HFFc6 (cell line): ENCODE data around the gene ATL3. TPM values are rescaled to one million over a fixed set of nuclear protein-coding genes. Genes with fewer than 3 reads are reported as not detected.
"Not testable (repeated sequence)": the region's sequence is repeated elsewhere in the genome, so short reads cannot be mapped to it uniquely, and the experiment has no call there.

ENCODE experiments used
- DNase-seq: peaks from one replicate; pipeline ENCODE4 v3.0.0-alpha.2; 2018
- H3K27ac Mint-ChIP-seq: 2 replicates; pipeline ENCODE4 v1.8.0; 2020; ENCODE audit warnings: mild to moderate bottlenecking, mixed read lengths
- H3K27me3 Mint-ChIP-seq: 2 replicates; pipeline ENCODE4 v1.8.0; 2021; ENCODE audit warnings: mild to moderate bottlenecking, moderate library complexity, mixed read lengths; ENCODE audit not compliant: insufficient read depth
- H3K36me3 Mint-ChIP-seq: 2 replicates; pipeline ENCODE4 v1.8.0; 2021; ENCODE audit warnings: low read depth, mixed read lengths
- H3K4me1 Mint-ChIP-seq: 2 replicates; pipeline ENCODE4 v1.8.0; 2020; ENCODE audit warnings: low read depth, mixed read lengths
- H3K4me3 Mint-ChIP-seq: 2 replicates; pipeline ENCODE4 v1.8.0; 2020; ENCODE audit warnings: mild to moderate bottlenecking, moderate library complexity, mixed read lengths
- H3K9me3 Mint-ChIP-seq: 2 replicates; pipeline ENCODE4 v1.8.0; 2020; ENCODE audit warnings: mild to moderate bottlenecking, mixed read lengths
- CTCF ChIP-seq: fragments of 200-600 bp; sonication (generic); IDR thresholded peaks from 2 replicates; pipeline ENCODE4 v1.5.0; 2021; ENCODE audit warnings: antibody characterized with exemption, mild to moderate bottlenecking
- total RNA-seq, 6 experiments: library from RNA; stranded (reverse); fragmentation: NEBNext Ultra II Directional; extraction: Animal tissue kit (Norgen Biotek cat#: 25700); gene quantifications; 2 replicates in 1 of 6; 3 replicates in 5 of 6; pipeline ENCODE4 v1.2.3, GENCODE V29; 2021

Gene ATL3
- total RNA-seq, 6 experiments from 2014 or later = 96.9 to 116 (median 109) TPM

GRCh38 chr11:63686926-63687325 lies 15.8 kb upstream of the ATL3 start:
- DNase-seq = no peak
- H3K9me3 Mint-ChIP-seq = no peaks in the 10 kb centered on the region
- H3K27ac Mint-ChIP-seq = peak overlapping the region; percentile 68; the same call in 1 of the 2 replicates
- no peak for TF ChIP-seq CTCF
- peaks cover 44% of the 10 kb centered on the region for H3K4me1 Mint-ChIP-seq
- no peak overlapping the region for H3K4me3 Mint-ChIP-seq
- peaks cover 4% of the 10 kb centered on the region; the same call in 1 of the 2 replicates for H3K36me3 Mint-ChIP-seq
- no peaks in the 10 kb centered on the region; the same call in none of the 2 replicates for H3K27me3 Mint-ChIP-seq

GRCh38 chr11:63685158-63685721 lies 14.1 kb upstream of the ATL3 start:
- not testable (repeated sequence) for H3K9me3 Mint-ChIP-seq, H3K27ac Mint-ChIP-seq, H3K36me3 Mint-ChIP-seq, H3K4me3 Mint-ChIP-seq, H3K27me3 Mint-ChIP-seq, DNase-seq
- peaks cover 53% of the 10 kb centered on the region for H3K4me1 Mint-ChIP-seq

GRCh38 chr11:63683133-63683991 lies 12.2 kb upstream of the ATL3 start:
- TF ChIP-seq CTCF = no peak
- Mint-ChIP-seq H3K27ac (peak overlapping the region; percentile 42), H3K4me1 (peaks cover 52% of the 10 kb centered on the region), H3K27me3 (no peaks in the 10 kb centered on the region; the same call in 1 of the 2 replicates), H3K9me3 (no peaks in the 10 kb centered on the region), H3K36me3 (no peaks in the 10 kb centered on the region), H3K4me3 (peak overlapping the region; percentile 98)
- DNase-seq = peak; percentile 36

GRCh38 chr11:63682066-63683021 lies 11.2 kb upstream of the ATL3 start:
- TF ChIP-seq CTCF = peak; percentile 41; the same call in 1 of the 2 replicates
- no peaks in the 10 kb centered on the region for H3K9me3 Mint-ChIP-seq
- peak overlapping the region; percentile 98 for H3K4me3 Mint-ChIP-seq
- peaks cover 47% of the 10 kb centered on the region for H3K4me1 Mint-ChIP-seq
- H3K27ac Mint-ChIP-seq = peak overlapping the region; percentile 42
- no peak for DNase-seq
- no peaks in the 10 kb centered on the region; the same call in 1 of the 2 replicates for H3K27me3 Mint-ChIP-seq
- H3K36me3 Mint-ChIP-seq = no peaks in the 10 kb centered on the region

- peak; percentile 97 for DNase-seq
- Mint-ChIP-seq H3K4me1 (peaks cover 38% of the 10 kb centered on the region), H3K36me3 (no peaks in the 10 kb centered on the region), H3K9me3 (no peaks in the 10 kb centered on the region), H3K4me3 (peak within 1 kb of the TSS; percentile 98), H3K27me3 (no peaks in the 10 kb centered on the region; the same call in 1 of the 2 replicates), H3K27ac (peak within 1 kb of the TSS; percentile 42)
- TF ChIP-seq CTCF = no peak
Observed at GRCh38 chr11:63681321-63682065, 10.3 kb upstream of the ATL3 start, which contains the start of gene RTN3. TSS of gene RTN3 (plus strand) at chr11:63681500. CDS start at chr11:63681637, 137 bp downstream.
